ENCODE measurements around the gene MYO18B.

MYO18B gene

DNA sequence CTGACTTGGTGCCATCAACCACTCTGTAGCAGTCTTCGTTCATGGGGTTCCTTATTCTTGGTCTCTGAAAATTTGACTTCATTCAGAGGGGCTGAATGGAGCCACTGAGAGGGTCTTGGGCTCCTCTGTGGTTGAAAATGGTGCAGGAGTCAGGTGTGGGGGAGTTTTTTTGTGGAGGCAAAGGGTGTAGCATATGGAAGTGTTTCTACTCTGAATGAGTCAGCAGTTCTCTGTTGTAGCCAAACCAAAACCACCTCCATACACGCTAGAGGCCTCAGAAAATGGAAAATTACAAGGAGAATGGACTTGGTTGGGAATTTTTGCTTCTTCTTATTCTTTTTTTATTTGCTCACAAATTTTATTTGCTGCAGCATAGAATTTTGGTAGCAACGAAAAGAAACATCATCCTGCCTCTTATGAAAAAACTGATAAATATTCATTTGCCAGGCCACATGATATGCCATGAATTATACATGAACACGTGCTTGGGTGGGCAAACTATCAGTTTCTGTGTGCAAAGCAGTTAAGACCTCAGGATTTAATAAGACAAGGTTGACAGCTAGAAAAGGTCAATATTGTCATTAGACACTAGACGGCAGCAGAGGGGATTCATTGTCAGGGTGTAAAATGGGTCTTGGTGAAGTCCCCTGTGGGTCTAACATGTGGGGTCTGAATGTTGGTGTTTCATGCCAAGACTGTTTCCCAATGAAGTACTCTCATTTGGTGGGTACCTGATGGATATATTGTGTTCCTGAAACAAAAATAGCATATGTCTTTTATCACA is 111.7 kb downstream of the MYO18B start:
- no peak for DNase-seq

DNA sequence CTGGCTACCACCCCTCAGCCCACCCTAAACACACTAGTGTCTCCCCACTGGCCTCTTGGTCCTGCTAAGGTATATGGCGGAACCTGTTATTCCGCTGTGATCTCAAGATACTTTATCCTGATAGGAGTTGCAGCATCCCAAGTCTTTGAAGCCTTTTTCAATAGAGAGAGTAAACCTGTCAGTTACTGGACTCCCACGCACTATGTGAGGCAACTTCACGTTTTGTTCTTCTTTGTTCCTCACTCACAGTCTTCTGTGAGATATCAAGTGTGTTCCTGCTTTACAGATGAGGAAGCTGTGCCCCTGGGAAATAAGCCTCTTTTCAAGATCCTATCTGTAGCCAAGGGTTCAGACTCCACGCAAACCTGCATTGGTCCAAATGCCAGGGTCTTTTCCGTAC is 127.8 kb downstream of the MYO18B start:
- no peak for DNase-seq

DNA sequence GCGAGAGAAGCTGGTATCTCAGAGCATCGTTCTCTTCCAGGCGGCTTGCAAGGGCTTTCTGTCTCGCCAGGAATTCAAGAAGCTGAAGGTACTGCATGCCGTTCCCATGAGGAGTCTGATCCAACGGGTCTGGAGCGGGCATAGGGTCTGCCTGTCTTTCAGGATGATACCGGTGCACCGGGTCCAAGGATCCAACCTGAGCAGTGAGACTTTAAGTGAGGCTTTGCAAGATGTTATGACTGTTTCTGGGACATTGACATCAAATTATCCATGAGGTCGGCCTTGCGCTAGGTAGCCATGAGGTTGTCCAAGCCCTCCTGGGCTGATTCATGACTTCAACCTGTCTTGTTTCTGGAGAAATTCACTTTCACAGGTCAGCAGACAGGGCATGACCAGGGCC is 132.3 kb downstream of the MYO18B start:
- DNase-seq = no peak

DNA sequence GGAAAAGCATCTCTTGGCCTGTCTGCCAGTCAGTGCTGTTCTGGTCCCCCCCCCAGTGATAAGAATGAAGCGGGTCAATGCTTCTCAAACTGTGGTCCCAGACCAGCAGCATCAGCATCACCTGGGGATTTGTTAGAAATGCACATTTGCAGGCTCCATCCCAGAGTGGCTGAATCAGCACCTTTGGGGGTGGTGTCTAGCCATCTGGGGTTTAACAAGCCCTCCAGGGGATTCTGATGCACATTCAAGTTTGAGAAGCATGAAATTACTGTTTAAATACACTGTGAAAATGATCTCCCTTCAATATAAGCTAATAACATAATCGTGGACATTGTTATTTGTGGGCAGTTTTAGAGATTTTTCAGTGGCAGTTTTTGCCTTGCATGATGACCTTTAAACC is 133.5 kb downstream of the MYO18B start:
- no peak for DNase-seq

DNA sequence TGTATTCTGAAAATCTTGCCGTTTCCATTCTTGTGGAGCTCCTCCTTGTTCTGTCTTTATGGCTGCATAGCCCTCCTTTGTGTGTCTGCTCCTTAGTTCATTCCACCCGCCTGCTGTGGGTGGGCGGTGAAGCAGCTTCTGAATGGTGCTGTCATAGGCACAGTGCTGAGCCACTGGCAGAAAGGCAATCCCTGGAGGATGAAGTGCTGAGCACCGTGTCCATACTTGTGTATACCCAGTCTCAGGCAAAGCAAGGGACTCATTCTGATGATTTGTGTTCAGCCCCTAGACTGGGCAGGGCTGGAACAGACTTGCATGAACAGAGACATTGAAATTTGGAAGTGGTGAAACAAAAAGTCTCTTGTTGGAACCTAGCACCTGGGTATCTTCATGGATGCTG is 134.9 kb downstream of the MYO18B start:
- DNase-seq = no peak

DNA sequence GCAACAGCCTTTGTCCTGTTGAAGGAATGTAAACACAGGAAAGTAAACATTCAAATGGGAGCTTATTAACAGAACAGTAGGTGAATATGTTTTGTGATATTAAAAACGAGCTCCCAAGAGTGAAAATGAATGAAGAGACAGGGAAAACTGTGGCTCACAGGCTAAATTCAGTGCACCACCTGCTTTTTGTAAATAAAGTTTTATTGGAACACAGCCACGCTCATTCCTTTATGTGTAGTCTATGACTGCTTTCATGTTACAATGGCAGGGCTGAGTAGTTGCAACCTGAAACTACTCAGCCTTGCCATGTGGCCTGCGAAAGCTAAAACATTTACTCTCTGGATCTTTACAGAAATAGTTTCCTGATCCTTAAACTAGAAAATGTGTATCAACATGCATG is 136.9 kb downstream of the MYO18B start:
- no peak for DNase-seq

DNA sequence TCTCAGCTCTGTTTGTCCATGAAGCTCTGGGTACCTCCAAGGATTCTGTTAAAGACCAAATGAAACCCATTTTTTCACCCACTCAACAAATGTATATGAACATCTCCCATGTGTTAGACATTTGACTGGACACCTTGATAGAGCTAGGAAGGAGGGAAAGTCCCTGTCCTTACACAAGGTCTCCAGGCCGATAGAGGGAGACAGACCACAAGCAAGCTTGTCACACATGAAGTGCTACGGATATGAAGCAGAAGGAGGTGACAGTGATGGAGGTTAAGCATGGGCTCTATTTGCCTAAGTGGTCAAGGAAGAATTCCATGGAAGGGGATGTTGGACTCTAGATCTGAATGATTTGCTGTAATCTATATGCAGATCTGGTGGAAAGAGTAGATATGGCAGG is 138.5 kb downstream of the MYO18B start:
- DNase-seq = no peak

DNA sequence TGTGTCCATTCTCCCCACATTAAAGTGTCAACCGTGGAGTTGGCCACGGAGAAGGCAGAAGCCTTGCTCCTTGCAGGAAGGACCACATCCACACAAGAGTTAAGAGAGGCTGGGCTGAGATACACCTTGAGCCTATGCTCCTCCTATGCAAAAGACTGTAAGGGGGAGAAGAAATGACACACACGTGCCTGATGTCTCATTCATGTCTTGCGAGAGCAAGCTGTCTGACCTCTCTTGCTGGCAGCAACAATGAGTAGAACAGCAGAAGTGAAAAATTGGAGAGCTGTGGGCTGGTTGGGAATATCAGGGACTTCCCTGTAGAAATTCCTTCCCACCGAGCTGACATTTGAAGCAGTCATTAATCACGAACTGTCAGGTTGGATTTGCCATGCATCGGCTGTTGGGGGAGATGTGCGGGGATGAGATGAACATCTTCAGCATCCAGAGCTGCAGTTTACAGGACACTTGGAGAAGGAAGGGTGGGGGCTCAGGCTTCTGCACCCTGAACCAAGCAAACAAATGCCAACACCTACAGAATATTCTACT is 139.3 kb downstream of the MYO18B start:
- no peak for DNase-seq

DNA sequence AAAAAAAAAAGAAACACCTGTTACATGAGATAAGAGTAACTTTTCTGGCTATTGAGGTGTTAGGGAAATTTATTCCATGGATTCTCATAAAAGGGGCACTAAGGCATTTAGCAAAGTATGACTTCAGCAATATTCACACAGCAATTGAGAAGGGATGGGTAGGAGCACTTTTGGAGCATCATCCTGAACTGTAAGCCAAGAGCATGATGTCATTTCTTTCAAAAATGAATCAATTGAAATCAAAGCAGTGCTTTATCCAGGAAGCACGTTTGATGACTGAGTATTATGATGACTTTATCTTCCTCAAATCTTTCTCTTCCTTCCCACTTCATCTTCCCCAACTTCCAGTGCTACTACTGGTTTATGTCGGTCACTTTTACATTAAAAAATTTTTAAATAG is 140.4 kb downstream of the MYO18B start:
- DNase-seq = no peak

DNA sequence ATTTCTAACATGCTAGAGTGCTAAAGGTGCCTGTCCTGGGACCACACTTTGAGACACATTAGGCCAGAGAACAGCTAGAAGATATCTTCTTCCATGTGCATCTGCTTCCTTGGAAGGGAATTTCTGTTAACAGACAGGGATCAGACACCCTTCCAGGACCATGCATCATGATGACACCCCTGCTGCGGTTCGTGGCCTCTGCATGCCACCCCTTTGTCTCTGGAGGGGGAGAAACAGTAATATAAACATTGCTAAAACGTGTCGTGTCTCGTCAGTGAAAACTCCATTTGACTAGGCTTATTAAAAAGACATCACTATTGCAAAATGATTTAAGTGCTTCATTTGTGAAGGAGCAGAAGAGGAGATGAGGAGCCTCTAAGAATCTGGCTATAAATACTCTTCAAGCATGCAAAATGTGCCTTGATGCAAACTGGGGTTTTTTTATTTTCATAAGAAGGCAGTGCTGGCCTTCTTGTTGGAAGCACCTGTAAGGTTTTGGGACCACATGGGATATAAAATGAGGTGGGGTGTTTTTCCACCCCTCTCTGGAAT is 141.6 kb downstream of the MYO18B start:
- no peak for DNase-seq

DNA sequence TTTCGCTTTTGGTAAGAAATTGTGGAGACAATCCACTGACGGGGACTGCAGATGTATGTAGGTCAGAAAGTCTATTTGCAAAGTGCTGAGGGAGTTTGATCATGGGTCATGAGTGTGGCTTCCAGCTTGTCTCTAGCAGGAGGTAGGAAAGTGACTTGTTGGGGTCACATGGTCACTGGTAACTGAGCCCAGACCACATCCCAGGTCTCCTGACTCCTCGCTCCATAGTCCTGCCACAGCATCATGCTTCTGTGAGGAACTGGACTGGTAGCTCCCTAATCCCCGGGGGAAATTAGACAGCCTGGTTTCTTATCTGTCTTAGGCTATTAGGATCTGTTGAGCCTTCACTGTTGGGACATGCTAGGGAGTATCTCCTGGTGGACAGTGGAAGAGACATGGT is 142.1 kb downstream of the MYO18B start:
- no peak for DNase-seq

DNA sequence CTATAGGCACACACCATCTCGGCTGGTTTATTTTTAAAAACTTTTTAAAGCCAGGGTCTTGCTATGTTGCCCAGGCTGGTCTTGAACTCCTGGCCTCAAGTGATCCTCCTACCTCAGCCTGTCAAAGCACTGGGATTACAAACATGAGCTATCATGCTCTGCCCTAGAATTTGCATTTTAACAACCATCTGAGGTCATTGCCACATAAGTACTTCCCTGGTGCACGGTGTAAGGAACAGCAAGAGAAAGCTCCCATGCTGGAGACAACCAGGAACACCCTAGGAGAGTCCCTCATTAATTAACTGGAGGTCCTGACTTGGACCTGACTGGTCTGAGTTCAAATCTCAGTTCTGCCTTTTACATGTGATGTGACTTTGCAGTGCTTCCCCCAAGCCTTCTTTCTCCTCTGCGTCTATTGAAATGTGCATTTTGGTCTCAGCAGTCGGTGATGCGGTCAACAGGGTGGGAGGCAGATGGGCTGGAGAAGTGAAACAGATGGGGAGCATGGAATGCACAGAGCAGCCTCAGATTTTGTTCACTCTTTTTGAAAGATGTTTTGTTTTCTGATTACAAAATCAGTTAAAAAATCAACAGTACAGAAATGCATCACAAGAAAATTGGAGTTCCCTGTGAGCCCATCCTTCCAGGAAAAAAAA is 146.5 kb downstream of the MYO18B start:
- no peak for DNase-seq

DNA sequence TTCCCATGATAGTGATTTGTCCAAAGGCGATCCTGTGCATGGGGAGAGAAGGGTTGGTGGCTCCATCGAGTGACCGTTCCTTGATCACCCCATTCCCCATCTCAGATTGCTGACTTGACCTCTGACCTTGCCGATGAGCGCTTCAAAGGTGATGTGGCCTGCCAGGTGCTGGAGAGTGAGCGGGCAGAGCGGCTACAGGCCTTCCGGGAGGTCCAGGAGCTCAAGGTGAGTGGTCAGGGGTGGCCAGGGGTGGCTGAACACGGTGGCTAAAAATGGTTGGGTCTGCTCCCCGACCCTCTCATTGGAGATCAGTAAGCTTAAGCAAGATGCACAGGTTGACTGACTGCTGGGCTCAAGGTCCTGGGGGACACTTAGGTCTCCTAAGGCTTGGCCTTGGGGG is 148.7 kb downstream of the MYO18B start:
- no peak for DNase-seq

DNA sequence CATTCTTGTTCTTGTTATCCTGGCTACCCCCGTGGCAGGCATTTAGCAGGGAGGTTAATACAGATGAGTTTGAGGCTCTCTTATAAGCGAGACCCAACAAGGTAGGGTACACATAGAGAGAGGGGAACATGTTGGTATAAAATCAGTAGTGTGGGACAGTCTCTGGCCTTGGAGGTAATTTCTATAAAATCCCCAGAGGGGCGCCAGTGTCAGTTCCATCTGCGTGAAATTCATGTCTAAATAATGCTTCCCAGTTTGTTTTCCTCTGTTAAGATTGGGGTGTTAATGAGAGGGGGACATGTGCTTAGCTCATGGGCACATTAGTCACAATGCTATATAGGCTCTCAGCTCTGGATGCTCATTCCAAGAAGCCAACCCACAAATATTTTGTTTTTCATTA is 150.7 kb downstream of the MYO18B start:
- DNase-seq = no peak

DNA sequence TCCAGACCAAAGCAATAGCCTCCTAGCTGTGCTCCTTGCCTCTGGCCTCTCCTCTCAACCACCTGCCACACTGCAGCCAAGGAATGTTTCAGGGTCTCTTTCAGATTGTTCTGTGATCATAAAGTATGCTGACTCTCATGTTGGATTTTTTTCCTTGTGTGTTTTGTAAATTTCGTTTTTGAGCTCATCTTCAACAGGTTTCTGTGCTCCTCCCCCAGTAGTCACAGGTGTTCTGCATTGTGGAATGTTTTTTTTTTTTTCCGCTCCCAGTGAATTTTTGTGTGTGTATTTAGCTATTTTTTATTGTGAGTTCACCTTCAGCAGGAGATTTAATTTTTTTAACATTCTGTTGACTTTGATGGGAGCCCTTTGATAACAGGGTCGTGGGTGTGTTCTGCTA is 153.7 kb downstream of the MYO18B start:
- no peak for DNase-seq

DNA sequence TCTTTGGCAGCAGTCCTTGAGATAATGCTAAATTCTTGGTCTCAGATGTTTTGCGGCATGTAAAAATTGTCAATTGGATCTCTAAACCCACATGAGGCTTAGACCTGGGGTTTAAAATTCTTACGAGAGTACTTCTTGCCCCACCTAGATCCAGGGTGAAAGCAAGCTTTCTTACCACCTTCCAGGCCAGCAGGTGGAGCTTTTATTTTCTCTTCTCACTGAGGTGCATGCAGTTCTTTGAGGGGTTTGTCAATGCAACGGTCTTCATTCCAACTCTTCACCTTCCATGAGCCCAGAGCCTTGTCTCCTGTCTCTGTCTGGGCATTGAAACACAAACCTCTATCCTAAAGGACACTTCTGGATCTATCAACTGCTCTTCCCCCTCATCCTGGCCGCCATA is 154.1 kb downstream of the MYO18B start:
- DNase-seq = no peak

DNA sequence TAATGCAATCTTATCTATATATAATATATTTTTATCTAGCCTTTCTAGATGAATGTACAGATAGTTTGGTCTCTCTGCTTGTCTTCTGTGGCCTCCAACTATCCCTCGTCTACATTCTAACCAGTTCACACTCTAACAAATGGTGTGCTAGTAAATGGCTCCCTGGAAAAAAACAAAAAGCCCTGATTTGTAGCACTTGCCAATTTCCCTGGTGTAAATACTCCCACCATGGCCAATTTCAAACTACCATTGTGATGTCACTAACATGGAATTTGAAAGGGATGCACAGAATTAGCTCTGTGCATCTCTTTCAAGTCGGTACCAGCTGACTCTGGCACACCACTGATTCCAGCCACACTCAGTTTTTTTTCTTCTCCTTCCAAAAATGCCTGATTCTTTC is 154.6 kb downstream of the MYO18B start:
- DNase-seq = no peak

DNA sequence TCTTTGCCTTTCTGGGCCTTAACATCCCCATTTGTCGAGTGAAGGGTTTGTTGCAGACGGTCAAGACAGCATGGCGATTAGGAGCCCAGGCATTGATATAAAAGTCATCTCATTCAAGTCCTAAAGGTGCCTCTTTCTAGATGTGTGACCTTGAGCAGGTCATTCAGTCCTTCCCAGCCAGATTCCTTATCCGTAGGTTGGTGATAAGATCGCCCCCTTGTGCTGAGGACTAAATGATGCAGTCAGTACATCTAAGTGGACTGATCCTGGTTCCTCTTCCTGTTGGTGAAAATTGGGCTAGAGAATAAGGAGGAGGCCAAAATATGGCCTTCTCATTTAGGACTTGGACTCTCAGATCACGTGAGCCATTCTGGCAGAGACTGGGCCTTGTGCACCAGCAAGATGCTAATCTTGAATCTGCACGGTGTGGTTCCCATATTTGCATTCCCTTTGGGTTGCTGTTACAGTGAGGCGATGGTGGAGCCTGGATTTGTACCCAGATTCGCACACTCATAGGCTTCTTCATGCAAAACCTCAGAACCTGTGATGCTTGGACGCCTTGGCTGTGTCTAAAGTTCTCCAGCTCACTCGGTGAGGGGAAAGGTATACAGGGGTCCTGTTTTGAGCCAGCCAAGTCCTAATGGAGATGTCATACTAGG is 156.8 kb downstream of the MYO18B start:
- DNase-seq = no peak

DNA sequence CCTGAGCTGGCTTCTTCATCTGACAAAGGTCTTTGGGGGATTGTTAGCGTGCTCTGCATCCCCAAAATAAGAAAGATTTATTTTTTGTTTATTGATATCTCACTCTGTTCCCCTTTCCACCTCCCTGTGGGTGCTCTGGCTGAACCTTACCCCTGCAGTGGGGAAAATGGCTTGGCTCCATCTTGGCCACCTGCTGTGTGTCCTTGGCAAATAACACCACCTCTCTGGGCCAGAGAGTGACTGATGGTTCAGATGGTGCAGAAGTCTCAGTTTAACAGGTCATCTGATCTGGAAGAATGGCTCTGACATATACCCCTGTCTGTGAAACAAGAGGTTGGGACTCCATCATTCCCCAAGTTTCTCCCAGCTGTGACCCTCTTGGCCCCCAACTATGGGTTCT is 157.6 kb downstream of the MYO18B start:
- no peak for DNase-seq

DNA sequence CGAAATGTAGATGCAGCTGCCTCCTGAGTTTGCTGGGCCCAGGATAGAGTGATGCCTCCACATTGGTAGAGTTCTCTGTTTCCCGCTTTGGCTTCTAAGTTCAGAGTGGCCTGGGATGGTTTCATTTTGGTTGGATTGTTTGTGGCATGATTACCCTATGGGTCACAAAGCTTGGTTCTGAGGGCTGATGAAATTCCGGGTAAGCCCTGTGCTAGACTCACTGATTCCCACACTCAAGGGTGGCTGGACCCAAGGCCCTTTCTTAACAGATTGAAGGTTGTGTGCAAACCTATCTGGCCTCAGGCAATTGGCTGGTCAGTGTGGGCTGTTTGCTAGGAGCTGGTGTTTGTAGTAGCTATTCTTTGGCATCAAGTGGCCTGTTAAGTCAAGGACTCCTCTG is 158.4 kb downstream of the MYO18B start:
- no peak for DNase-seq

DNA sequence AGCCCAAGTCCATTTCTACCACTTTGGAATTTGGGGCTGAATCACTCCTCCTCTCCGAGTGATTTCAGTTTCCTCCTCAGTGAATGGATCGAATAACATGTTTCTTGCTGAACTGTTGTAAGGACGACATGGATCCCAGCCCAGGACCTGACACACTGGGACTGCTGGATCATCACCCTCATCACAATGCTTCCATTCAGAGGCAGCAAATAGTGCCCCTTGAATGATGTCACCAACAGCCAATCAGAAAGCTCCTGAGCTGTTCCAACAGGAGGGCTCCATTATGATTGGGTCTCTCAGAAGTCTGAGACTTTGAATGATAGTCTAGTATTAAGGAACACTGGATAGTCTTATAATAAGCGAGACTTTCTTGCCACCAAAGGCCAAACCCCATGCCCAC is 158.9 kb downstream of the MYO18B start:
- DNase-seq = no peak

DNA sequence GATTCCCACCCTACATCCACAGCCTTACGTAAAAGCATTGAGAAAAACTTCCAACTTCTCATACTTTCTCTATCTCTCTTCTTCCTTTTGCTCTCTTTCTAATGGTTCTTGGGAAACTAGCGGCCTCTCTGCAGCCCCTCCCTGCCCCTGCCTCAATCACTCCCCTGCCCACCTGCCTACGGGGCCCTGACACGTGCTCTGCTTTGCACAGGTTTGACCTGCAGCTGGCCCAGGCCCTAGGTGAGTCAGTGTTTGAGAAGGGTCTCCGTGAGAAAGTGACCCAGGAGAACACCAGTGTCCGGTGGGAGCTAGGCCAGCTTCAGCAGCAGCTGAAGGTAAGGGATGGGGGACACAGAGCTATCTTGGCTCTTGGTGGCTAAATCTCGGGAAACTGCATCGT is 160.4 kb downstream of the MYO18B start:
- DNase-seq = no peak

DNA sequence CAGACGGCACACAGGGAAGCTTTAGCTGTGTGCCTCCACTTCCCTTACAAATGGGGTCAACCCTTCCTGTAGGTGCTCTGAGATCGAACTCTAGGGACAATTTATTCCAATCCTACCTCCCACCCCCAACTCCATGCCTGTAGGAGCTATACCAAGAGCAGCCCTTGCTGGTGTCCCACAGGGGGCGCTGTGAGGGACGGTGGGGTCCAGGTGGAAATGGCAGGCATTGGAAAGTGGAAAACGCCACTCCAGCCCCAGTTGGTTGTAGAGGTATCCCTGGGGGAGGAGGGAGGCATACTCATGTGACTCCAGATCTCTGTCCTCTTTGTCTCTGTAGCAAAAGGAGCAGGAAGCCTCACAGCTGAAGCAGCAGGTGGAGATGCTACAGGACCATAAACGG is 161.3 kb downstream of the MYO18B start:
- DNase-seq = no peak

DNA sequence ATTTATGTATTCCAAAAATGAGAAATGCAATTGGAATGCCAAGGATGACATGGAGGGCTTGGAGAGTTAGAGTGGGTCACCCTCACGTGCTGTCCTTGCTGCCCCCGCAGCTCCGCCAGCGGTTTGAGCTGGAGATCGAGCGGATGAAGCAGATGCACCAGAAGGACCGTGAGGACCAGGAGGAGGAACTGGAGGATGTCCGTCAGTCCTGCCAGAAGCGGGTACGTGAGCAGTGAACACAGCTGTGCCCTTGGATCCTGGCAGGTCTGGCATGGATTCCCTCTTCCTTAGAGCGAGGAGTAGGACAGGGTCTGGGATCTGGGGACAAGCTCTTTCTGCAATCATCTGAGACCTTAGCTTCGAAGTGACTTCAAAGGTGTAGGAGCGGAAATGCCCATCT is 166.2 kb downstream of the MYO18B start:
- no peak for DNase-seq

All from CD4-positive, alpha-beta T cell treated with Interleukin-21 for 1 hour (primary cell).